GDM1 (cell line): ENCODE measurements around the gene WNT11.

Source experiments
- DNase-seq: peaks from one replicate; lab custom pipeline; 2025; lab: John Stamatoyannopoulos, UW

WNT11 gene

DNA sequence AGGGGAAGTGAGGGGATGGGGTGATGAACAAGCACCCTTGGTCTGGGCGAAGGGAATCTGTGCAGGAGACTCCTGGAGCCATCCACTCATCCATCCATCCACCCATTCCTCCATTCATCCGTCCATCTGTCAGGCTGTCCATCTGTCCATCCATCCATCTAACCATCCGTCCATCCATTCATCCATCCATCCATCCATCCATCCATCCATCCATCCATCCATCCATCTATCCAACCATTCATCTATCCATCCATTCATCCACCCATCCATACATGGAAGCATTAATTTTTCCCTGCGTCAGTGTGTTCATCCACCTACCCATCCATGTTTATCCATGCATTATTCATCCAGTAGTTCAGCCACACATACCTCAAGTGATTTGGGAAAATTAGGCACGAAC is 32.0 kb downstream of the WNT11 start:
- no peak for DNase-seq

DNA sequence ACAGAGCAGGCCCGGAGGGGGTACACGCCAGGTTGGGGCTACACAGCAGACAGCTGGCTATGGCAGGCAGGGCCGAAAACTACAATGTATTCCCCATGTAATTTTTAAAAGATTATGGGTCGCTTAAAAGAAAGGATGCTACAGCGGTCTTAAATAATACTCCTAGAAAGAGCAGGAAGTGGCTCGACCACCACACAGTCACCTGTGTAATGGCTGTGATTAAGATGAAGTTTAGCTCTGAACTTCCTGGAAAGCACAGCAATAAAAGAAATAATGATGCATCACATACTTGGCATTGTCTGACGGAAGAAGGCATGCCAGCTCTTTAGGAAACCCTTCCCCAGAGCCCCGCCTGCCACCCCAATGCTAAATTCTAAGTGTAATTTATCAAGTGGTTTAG is 32.6 kb downstream of the WNT11 start:
- no peak for DNase-seq

DNA sequence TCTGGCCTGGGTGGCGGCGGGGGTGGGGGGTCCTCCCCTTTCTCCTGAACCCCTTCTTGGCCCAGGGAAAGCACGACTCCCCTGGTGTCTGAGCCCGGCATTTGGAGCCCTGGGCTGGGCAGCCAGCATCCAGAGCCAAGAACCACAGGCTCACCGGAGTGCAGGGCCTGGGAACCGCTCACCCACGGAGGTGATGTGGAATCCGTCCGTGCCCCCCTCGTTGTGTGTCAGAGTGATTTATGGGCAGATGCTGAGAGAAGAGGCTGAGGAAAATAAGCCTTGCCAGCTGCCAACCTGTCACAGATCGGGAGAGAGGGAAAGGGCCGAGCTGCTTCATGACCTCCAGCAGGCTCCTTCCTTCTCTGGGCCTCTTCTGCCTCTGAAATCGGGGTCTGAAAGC is 33.7 kb downstream of the WNT11 start:
- DNase-seq: no peak

DNA sequence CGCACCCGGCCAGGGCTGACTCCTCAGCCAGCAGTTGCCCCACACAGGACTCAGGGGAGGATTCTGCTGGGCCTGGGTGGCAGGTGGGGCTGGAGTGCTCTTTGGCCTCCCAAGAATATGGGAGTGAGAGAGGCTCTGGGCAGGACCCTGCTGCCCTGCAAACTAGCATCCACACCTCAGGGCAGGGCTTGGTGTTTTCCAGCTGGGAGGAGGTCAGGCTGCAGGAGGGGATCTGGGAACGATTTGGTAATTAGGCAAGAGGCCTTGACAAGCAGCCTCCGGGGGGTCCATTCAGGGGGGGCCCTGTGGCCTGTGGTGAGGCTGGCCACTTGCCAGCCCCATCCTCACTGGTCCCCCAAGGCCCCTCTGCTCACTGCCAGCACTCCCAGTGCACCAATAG is 35.8 kb downstream of the WNT11 start:
- no peak for DNase-seq

DNA sequence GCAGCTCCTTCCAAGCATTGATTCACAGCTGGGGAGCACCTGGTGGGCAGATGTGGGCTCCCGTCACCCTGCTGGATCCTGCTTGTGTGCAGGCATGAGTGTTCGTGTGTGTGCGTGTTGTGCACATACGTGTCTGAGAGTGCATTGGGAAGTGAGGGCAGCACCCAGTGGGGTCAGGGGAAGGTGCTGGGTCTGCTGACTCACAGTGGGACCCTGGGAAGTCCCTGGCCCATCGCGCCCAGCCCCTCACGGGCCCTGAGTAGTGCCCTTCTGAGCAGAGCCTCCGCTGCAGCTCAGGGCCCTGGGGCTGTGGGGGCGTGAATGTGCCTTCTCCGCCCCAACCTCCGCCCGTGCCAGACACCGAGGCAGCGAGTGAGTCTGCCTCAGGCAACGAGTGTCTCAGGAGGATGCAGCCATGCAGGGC is 36.8 kb downstream of the WNT11 start:
- no peak for DNase-seq

DNA sequence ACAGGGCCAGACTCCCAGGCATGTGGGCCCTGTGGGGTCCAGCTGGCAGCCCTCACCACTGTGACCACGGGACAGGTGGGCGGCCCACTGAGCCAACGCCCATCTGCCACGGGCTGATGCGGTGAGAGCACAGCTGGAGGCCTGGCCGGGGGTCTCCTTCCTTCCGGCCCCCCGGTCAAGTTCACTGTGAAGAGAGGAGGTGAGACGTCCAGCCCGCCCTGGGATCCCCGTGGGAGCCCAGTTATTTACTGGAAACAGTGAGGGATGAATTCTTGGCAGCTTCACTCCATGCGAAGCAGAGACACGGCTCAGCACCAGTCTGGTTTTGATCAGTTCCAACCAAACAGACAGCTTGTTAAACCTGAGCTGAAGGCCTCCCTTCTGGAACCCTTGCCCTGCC is 38.7 kb downstream of the WNT11 start:
- no peak for DNase-seq

DNA sequence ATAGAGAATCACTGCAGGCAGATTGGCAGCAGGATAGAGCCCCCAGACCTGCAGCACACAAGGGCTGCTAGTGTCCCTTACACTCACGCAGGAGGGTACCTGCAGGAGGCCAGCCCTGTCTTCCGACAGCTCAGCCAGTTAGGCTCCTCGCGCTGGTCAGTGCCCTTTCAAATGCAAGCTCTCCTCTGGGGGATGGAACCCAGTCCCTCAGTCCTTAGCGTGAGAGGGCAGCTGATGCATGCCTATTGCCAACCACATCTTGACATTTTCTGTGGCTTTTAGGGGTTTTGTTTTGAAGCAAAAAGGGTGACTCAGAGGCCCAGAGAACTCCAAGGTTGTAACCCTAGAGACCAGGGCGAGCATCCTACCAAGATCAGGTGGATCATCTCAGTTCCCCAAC is 40.0 kb downstream of the WNT11 start:
- no peak for DNase-seq

DNA sequence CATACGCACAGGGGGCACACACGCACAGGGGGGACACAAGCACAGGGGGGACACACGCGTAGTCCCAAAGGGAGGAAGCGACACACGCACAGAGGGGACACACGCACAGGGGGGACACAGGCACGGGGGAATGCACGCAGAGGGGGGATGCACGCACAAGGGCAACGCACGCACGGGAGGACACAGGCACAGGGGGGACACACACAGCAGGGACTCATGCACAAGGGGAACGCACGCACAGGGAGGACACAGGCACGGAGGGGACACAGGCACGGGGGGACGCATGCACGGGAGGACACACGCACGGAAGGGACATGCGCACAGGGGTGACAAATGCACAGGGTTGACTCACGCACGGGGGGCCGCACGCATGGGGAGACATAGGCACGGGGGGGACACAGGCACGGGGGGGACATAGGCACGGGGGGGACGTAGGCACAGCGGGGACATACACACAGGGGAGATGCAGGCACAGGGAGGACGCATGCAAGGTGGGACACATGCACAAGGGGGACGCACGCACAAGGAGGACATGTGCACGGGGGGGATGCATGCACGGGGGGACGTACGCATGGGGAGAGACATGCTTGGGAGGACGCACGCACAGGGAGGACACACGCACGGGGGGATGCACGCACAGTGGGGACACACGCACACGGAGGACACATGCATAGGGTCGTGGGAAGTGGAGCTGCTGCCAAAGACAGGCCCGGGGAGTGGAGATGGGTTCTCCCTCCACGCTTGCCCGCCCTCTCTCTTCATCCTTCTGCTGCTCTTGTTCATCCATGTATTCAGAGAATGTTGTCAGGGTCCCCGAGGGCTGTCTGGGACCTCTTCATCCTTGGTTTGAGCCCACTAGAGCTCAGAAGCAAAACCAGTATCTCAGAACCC is 41.2 kb downstream of the WNT11 start:
- DNase-seq: no peak

DNA sequence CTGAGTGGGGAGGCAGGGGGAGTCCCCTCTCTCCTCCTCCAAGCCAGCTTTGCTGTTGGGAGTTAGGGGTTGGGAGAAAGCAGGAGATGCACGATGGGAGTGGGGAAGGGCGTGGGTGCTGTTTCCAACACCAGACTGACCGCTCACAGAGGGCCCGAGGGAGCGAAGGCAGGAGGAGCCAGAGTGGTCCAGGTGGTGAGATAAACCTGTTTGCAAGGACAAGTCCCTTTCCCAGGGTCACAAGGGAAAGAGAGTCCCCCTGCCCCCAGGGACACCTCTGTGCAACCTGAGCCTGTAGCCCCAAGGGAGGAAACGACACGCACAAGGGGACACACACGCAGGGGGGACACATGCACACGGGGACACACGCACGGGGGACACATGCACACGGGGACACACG is 42.2 kb downstream of the WNT11 start:
- DNase-seq: no peak

DNA sequence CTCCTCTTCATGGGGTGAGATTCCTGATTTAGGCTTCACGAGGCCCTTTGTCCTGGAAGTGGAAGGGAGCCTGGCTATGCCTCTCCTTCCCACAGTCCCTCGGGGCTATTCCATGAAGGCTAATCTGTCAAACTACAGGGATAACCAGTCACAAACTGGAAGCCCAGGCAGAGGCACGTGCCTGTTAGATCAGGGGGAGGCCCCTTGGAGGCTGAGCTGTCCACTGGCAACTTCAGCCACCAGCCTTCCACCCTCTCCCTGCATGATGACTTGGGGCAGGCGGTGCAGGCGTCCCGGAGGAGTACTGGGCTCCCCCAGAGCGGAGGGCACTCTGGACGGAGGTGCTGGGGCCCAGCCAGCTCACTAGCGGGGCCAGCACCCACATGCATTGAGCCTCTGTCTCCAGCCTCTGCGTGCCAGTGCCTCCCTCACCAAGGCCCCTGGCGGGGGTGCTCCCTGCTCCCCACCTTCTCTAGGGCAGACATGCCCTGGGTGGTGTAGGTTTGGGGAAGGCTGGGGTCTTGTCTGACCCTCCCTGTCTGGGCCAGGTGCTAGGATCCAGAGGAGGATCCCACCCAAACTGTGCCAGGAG is 42.9 kb downstream of the WNT11 start:
- DNase-seq: no peak

DNA sequence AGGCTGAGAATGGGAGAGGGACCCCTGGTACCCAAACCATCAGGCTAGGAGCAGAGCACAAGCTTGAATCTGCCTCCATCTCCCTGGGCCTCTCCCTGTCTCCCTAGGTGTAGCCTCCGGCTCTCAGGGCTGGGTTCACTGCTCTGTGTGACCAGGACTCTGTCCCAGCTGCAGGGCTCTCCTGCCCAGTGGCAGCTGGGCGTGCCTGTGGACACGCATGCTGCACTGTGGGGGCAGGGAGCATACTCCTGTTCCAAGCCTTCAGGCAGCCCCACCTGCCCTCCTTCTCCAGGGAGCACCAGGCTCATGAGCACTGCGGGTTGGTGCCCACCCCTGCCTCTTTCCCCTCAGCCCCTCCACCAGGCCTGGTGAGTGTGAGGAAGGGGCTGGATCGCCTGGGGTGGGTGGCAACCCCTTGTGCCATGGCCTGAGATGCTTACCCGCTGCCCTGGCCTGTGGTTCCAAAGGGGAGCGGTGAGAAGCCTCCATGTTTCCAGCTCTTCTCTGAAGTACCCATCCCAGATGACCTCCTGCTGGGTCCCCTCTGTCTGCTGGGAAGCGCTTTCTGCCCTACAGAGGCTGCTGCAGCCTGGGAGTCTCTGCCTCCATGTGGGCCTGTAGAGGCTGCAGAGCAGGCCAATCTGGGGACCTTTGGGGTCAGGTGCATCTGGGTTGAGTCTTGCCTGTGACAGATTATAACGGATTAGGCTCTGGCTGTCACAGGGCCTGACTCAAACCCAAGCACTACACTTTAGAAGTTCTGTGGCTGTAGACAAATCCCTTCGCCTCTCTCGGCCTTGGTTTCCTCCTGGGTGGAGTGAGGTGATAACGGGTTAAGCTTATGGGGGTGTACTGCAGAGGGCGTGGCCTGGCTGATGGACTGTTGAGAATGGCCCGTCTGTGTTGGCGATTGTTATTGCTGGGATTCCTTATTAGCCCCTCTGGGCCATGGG is 43.7 kb downstream of the WNT11 start:
- DNase-seq: no peak

DNA sequence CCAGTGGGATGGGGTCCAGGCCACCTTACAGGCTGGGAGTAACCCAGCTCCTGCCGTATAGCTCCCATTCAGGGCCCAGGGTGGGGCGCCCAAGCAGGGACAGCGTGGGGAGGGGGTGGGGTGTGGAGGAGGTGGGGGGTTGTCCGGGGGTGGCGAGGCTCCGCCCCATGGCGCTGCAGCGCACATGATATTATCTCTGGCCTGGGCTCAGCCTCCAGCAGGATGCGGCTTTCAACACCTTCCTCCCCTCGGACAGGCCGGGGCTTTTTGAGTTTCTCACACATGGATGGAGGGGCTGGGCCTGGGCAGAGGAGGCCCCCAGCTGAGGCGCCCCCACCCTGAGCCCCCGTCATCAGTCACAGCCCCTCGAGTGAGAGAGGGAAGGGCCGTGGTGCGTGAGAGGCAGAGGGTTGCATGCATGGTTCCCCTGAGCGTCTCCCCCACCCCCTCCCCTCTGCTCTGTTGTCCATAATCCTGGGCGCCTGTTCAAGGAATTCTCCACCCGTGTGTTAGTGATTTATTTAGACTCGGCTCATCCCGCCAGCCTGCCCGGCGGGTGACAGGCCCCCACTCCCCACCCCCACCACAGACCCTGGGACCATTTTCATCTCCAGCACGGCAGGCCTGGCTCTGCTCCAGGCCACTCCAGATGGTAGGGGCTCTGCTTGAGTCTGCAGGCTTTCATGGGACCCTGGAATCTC is 44.9 kb downstream of the WNT11 start:
- no peak for DNase-seq

DNA sequence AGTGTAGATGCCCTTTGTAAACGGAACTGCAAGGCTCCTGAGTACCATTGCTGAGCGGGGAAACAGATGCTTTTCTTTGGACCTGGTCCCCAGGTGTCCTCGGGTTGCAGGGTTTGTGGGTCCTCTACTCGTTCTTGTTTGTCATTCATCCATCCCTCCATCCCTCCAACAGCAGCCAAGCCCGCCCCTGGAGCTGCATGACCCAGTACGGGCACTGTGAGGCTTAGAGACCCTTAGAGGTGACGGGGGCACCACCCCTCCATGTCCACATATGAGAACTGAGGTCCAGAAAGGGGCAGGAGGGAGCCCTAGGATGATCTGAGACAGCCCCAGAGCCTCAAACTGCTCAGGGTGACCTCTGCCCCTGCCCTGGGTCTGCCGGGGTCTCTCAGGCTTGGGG is 45.4 kb downstream of the WNT11 start:
- no peak for DNase-seq

DNA sequence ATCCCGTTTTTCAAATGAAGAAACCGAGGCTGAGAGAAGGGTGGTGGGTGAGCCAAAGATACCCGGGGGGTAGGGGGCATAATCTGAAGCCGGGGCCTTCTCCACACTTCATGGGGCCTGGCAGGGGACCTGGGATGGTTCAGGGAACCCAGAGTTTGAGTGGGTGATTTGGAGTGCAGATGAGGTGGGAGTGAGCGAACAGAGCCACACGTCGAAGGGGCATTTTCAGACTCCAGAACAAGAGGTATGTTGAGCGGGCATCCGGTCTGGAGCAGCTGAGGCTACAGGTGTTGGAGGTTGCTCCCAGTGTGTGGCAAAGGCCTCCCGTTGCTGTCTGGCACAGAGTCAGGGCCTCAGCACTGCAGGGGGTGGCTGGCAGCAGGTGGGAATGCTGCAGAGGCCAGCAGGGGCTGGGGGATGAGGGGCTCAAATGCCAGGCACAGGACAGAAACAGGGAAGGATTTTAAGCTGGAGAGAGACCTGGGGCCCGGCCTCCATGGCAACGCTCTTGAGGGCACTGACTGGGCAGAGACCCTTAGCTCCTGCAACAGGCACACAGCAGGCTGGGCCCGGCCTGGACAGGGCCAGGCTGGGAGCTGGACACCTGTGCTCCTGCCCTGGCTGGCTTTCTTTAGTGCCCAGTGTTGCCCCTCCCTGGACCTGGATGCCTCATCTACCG is 46.2 kb downstream of the WNT11 start:
- DNase-seq: no peak

DNA sequence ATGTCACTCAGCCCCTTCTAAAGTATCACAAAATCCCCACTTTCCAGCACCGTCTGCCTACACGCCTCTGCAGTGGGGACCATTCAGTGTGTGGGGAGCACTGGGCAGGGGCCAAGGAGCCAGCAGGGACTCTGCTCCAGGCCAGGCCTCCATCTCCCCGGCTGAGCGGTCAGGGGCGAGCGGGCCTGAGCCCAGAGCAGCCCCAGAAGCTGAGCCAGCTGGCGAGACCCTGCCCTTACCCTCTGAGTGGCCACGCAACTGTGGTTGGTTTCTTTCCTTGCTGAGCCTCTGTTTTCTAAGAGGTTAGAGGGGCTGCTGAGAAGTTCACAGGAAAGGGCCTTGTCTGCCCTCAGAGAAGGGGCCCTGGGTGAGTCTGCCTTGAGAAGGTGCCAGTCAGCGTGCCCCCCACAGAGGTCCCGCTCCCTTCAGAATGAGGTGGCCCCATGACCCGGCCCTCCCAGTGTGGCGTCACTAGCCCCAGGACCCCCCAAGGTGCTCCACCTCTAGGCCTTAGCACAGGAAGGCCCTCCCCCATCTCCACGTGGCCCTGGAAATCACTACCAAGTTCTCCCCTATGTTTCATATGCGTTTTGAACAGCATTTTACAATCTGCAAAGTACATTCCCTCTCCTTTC is 46.9 kb downstream of the WNT11 start:
- no peak for DNase-seq

DNA sequence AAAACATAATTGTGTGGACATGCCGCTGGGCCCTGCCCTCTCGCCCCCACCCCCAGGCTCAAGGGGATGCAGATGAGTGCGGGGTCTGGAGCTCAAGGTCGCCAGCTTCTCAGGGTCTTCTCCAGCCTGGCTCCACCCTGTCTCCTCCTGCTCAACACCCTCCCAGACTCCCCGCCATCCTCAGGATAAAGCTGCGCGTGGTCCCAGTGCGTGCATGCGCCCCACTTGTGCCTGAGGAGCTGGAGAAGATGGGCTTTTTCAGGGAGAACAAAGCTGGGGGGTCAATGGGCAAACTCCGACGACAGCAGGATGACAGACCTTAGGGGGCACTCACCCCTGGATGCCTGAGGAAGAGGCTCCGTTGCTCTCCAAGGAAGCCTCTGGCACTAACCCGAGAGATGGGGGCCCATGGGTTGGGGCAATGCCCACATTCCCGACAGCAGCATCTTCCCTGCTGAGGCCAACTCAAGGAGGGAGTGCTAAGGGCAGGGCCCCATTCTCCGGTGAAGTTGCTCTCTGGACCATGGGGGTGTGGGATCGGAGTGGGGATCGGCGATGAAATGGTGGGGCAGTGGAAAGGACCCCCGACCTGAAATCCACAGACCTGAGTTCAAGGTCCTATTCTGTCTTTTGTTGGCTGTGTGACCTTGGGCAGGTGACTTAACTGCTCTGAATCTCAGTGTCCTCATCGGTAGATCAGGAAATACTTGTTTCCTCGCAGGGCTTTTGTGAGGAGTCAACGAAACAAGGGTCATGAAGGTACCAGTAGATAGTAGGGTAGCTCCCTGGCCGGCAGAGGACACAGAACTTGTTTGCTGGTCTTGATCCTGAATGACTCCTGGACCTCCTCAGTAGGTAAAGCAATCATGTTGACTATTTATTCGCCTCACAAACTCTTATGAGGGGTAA is 47.7 kb downstream of the WNT11 start:
- no peak for DNase-seq

DNA sequence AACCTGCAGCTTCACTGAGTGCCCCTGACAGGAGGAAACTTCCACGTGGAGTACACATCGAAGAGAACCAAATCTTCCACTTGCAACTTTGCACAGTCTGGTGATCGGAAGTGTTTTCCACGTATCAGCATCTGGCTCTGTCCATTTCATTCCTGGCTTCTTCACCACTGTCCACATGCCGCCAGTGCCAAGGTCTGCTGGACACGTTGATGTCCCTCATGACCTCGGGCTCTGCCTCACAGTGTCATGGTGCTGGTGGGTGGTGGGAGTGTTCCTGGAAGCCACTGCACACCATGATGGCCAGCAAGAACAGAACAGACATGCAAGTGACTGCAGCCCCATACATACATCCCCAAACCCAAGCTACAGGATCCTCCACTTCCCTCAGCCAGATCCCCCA is 48.4 kb downstream of the WNT11 start:
- no peak for DNase-seq

DNA sequence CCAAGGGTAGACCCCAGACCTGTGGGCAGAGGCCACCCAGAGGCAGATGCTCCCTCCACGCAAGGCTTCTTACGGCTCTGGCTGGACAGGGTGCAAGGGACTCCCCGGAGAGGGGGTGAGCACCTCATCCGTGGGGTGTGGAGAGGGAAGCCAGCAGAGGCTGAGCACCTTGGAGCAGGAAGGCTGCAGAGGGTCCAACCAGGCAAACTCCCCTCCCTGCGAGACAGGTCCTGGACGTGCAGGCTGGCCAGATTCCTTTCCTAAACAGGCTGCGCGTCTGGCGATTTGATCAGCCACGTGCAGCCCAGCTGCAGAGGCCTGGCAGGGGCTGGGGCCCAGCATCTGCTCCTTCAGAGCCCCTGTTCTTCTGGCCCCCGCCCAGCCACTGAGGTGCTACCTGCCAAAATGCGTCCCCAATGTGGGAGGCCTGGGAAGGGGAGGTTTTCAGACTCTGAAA is 49.3 kb downstream of the WNT11 start:
- no peak for DNase-seq

DNA sequence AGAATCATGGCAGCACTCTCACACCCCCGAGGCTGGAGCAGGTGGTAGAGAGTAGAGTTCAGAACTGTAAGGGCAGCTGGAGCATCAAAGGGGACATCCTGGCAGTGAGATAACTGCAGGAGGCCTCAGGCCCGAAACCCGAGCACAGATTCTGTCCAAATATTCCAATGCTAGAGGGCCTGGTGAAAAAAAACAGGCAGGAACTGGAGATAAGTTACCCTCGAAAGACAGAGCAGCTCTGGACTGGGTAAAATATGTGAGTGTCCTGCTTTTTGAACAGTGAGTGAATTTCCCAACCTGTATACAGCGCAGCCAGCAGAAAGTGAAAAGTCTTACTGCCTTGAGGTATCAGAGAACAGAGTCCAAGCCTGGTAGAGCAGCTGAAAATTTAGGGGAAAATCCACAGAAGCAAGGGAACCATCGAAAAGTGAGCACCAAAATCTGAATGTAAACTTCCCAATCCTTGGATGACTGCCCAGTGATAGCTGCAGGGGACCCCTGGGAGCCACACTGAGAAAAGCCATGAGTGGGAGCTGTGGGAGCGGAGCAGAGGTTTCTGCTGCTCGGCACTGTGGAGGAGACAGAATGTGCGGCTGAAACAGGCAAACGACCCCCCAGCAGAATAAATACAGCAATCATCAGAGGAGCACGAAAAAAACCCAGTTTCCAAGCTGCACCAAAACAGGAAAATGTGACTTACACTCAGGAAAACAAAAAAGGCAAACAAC is 50.6 kb downstream of the WNT11 start:
- no peak for DNase-seq
